Cardiac septum (tissue), 1 donor: ENCODE measurements around the gene LY9. TPM values are rescaled to one million over a fixed set of nuclear protein-coding genes. Genes with fewer than 3 reads are reported as not detected.

Source experiments
- DNase-seq: peaks from one replicate; pipeline ENCODE4 v3.0.0-alpha.2; 2020; ENCODE audit warnings: low spot score
- intact Hi-C: fragments of 100-400 bp; cut with DNase I; formaldehyde crosslinking; loops from one replicate; pipeline ENCODE4 v1.14.0; 2022
- total RNA-seq: library from RNA; stranded (reverse); fragmentation: NEBNext Ultra II Directional; extraction: Animal tissue kit (Norgen Biotek cat#: 25700); gene quantifications from one replicate; pipeline ENCODE4 v1.2.1, GENCODE V29; 2021
- donor health status: DM: no; HTN: no; CAD: no.

Gene LY9
- total RNA-seq, 1 donor from 2014 or later, result 0.16 TPM

- no peak for DNase-seq
- intact Hi-C loops, result loop anchor here (2.0 kb wide), 1 partner anchor 103 kb away; no protein-coding TSS in a partner anchor
These were observed 33.8 kb downstream of the LY9 start for GRCh38 chr1:160829766-160830165.

- no peak for DNase-seq
- intact Hi-C loops, result loop anchor here (2.0 kb wide), 1 partner anchor 104 kb away; no protein-coding TSS in a partner anchor
These were observed 34.6 kb downstream of the LY9 start for GRCh38 chr1:160830321-160831153.

- no peak for DNase-seq
- intact Hi-C loops, result no loop called here
These were observed 39.1 kb downstream of the LY9 start for GRCh38 chr1:160834945-160835565.

- intact Hi-C loops, result loop anchor here (2.0 kb wide), 1 partner anchor 115 kb away; no protein-coding TSS in a partner anchor
These were observed 39.8 kb downstream of the LY9 start for GRCh38 chr1:160835751-160836150.

GRCh38 chr1:160836561-160836960 lies 40.6 kb downstream of the LY9 start:
- intact Hi-C loops, result loop anchor here (2.0 kb wide), 1 partner anchor 114 kb away; no protein-coding TSS in a partner anchor
- DNase-seq, result no peak

More at GRCh38 chr1:160835751-160836150, 39.8 kb downstream of the LY9 start:
- no peak for DNase-seq

GRCh38 chr1:160836981-160837557 lies 41.1 kb downstream of the LY9 start:
- DNase-seq, result no peak
- intact Hi-C loops, result loop anchor here (2.0 kb wide), 1 partner anchor 114 kb away; no protein-coding TSS in a partner anchor

GRCh38 chr1:160837558-160838205 lies 41.7 kb downstream of the LY9 start:
- DNase-seq, result peak; percentile 80

GRCh38 chr1:160838888-160839287 lies 42.9 kb downstream of the LY9 start:
- DNase-seq, result no peak
- intact Hi-C loops, result no loop called here

More at GRCh38 chr1:160837558-160838205, 41.7 kb downstream of the LY9 start:
- intact Hi-C loops, result loop anchor here (2.0 kb wide), 1 partner anchor 113 kb away; no protein-coding TSS in a partner anchor

GRCh38 chr1:160839746-160840145 lies 43.8 kb downstream of the LY9 start:
- intact Hi-C loops, result loop anchor here (5.0 kb wide), 1 partner anchor 93 kb away; no protein-coding TSS in a partner anchor
- no peak for DNase-seq

GRCh38 chr1:160841079-160841478 lies 45.1 kb downstream of the LY9 start:
- intact Hi-C loops, result loop anchor here (5.0 kb wide), 1 partner anchor 91 kb away; no protein-coding TSS in a partner anchor

GRCh38 chr1:160844447-160845232 lies 48.7 kb downstream of the LY9 start:
- no peak for DNase-seq
- intact Hi-C loops, result loop anchor here (5.0 kb wide), 1 partner anchor 88 kb away; no protein-coding TSS in a partner anchor

More at GRCh38 chr1:160841079-160841478, 45.1 kb downstream of the LY9 start:
- DNase-seq, result no peak

- intact Hi-C loops, result no loop called here
- no peak for DNase-seq
These were observed 50.3 kb downstream of the LY9 start for GRCh38 chr1:160846281-160846680.

- intact Hi-C loops, result no loop called here
- no peak for DNase-seq
These were observed 54.6 kb downstream of the LY9 start for GRCh38 chr1:160850541-160850940.

- intact Hi-C loops, result no loop called here
- DNase-seq, result no peak
These were observed 55.0 kb downstream of the LY9 start for GRCh38 chr1:160850993-160851392.

GRCh38 chr1:160853014-160853413 lies 57.0 kb downstream of the LY9 start:
- no peak for DNase-seq
- intact Hi-C loops, result no loop called here

GRCh38 chr1:160853754-160854153 lies 57.8 kb downstream of the LY9 start:
- DNase-seq, result no peak
- intact Hi-C loops, result no loop called here

- intact Hi-C loops, result no loop called here
- no peak for DNase-seq
These were observed 59.4 kb downstream of the LY9 start for GRCh38 chr1:160855181-160855981.

GRCh38 chr1:160858097-160858496 lies 62.1 kb downstream of the LY9 start:
- DNase-seq, result no peak
- intact Hi-C loops, result no loop called here
